ENCODE measurements around the gene SETBP1.

Gene SETBP1

GRCh38 chr18:45102126-45102525 lies 421.4 kb downstream of the SETBP1 start:
- no peak for DNase-seq

DNA sequence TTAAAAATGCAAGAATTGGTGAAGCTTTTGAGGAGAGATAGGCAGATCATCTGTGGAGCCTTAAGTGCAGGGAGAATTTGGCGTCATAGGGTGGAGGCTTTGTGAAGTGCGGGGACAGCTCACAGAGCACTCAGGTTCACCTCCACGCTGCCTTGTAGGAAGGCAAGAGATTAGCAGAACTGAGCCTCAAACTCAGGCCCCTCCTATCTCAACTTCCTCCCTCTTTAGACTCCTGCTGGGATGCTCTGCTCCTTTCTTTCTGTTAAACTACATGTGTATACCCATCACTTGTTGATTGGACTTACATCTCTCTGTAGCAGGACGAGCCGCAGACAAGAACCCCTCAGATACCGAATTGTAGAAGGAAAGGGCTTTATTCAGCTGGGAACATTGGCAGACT lies 422.2 kb downstream of the SETBP1 start:
- peak; percentile 60 for DNase-seq

DNA sequence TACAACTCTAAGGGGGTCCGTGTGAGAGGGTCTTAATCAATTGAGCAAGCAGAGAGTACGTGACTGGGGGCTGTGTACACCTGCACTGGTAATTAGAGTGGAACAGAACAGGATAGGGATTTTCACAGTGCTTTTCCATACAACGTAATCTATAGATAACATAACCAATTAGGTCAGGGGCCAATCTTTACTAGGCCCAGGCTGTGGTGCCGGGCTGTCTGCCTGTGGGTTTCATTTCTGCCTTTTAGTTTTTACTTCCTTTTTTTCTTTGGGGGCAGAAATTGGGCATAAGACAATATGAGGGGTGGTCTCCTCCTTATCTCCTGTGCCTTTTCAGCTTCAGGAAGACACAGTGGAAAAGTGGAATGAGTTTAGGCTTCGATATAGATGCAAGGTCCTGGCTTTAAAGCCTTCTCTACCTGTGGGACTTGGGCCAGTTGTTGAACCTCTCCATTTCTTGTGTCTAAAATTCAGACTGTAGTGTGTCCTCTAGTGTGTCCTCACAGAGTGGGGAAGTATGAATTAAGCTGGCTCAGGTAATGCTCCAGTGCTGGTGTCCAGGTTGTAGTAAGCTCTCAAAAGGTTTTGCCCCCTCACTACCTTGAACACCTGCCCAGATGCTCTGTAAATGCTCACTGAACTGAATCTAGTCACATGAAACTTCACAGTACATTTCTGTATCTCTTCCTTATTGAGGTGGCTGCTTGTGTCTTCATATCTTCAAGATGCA lies 422.8 kb downstream of the SETBP1 start:
- peak; percentile 80 for DNase-seq

- DNase-seq: no peak
Observed at GRCh38 chr18:45104049-45104395, 423.3 kb downstream of the SETBP1 start.

DNA sequence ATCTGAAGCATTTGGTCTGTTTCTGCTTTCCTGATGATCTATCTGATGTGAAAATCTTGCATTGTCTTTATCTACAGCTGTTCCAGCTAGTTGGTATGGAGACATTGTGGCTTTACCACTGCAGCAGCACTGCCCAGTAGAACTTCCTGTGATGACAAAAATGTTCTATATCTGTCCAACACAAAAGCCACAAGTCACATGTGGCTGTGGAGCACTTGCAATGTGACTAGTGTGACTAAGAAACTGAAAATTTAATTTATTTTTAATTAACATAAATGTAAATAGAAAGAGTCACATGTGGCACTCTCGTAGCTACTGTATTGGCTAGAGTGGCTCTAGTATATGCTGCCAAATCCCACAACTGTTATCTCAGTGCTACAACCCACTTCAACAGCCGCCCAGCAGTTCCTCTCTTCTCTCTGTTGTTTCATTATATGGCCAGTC lies 425.7 kb downstream of the SETBP1 start:
- peak; percentile 96 for DNase-seq

GRCh38 chr18:45107425-45107824 lies 426.7 kb downstream of the SETBP1 start:
- DNase-seq: no peak

GRCh38 chr18:45108754-45109153 lies 428.1 kb downstream of the SETBP1 start:
- DNase-seq: no peak

GRCh38 chr18:45109271-45109670 lies 428.6 kb downstream of the SETBP1 start:
- DNase-seq: no peak

DNA sequence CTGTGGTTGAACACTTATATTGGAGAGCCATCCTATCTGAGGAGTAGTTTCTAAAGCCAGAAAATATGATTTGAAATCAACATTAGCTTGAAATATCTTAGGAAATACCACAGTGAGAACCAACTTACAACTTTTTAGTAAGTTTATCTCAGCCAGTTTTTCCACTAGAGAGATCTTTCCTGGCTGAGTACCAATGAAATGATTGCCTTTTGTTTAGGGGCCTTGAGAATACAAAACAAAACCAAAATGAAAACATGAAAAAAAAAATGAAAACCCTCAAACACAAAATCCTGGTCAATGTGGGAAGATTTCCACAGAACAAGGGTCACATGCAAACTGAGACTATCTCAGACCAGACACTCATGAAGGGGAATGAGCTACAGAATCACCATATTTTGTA lies 429.0 kb downstream of the SETBP1 start:
- DNase-seq: no peak

DNA sequence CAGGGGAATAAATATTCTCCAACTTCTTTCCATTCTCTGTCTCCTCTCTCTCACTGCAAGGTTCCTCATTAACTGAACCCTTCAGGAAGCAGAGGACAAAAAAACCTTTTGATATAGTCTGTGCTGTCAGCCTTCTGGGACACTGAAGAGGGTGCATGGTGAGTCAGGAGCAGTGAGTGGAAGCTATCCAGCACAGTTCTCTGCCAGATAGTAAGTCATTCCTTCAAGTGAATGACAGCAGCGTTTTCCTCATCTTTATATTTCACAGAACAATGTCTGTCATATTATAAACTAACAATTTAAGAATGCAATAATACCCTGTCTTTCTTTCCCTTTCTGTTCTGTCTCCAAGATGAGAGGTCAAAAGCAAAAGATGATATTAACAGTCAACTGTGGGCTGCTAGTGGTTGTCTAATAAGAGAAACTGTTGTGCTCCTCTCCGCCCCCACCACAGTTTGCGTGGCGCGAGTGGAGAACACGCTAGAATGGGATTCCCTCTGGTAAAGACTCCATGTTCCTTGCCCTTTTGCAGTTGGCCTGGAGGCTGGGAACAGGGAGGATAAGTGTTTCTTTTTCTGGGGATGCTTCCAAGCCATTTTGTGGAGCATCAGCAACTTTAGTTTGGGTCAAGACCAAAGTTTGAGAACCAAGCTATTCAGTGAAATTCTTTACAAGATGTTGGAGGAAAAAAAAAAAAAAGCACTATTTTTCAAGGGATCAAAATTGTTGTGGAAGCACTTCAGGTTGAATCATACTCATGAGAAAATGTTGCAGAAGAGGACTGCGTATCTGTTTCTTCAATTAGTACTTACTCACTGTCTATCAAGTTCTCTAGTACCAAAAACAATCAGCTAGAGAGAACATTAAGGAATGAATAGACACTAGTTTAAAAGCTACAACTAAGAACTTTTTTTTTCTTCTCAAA lies 430.2 kb downstream of the SETBP1 start:
- DNase-seq: no peak

DNA sequence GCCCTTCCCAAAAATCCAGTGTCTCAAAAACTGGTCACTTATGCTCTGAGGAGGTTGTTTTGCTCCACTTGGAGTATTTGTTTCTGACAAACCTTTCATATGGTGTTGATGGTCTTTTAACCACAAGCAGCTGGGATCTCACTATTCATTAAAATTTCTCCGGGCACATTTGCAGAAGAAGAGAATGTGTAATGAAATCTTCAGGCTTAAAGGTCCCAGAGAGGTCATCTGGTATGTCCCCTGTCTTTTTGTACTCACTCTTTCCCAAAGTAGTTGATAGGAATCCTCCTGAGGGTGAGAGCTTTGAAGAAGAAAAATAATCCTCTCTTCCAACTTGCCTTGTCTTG lies 430.8 kb downstream of the SETBP1 start:
- no peak for DNase-seq

DNA sequence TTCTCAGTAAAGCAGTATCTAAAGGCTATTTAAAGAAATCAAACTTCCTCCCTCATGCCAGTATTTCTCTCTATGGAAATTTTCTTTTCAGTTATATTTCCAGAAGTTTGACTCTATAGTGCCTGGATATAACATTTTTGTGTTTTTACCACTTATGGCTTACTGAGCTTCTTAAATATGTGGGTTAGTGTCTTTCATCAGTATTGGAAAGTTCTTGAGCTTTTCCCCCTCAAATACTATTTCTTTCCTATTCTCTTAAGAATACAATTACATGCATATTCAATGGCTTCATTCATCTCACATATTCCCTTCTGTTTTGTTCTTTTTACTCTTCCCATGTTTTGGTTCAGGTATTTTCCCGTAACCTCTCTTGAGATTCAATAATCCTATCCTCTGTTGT lies 432.0 kb downstream of the SETBP1 start:
- DNase-seq: no peak

- no peak for DNase-seq
Observed at GRCh38 chr18:45116116-45116515, 435.4 kb downstream of the SETBP1 start.
